ENCODE measurements around the gene DDO. TPM values are rescaled to one million over a fixed set of nuclear protein-coding genes. Genes with fewer than 3 reads are reported as not detected.
"Not testable (repeated sequence)": the region's sequence is repeated elsewhere in the genome, so short reads cannot be mapped to it uniquely, and the experiment has no call there.

Gene DDO, protein sequence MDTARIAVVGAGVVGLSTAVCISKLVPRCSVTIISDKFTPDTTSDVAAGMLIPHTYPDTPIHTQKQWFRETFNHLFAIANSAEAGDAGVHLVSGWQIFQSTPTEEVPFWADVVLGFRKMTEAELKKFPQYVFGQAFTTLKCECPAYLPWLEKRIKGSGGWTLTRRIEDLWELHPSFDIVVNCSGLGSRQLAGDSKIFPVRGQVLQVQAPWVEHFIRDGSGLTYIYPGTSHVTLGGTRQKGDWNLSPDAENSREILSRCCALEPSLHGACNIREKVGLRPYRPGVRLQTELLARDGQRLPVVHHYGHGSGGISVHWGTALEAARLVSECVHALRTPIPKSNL
- polyA plus RNA-seq (ENCODE audit: insufficient read length) = 0.95 TPM

DNA sequence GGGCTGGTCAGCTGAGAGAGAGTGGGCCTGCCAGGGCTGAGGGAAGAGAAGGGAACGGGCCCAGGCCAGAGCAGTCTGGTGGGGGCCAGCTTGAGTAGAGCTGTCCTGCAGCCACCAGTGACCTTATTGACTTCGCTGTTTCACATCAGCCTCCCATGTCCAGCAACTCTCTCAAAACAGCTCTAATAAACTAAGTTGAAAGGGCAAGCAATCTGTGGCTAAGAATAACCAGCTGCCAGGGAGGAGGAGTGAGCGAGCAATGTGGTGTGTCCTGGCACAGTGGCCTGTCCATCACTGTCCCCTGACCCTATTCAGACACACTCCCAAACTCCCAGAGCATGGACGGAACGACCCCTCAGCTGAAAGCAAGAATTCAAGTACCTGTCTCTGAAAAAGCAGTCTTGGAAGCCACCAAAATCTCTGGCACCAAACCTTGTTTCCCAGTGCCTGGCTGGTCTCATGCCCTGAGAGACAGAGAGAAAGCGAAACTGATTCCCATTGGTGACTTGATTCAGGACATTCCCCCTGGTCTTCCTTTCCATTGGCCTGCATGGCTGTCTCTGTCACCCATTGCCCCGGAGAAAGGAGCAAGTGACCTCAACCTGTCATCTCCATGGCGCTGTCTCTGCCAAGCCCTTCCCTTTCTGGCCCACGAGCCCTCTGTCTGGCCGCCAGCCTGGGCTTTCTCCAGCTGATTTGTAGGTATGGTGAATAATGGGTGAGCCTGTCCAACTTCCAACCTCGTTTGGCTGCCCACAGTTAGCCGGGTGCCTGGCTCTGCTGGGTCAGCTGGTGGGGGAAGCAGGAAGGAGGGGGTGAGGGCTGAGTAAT, at the start of gene DDO:
Gene DDO, minus strand, starts transcription at position 490 of the 831 bp plus-strand sequence. CDS start 2,113 bp downstream, outside the sequence.
- DNase-seq (ENCODE audit: low read depth) = no peak

DNA sequence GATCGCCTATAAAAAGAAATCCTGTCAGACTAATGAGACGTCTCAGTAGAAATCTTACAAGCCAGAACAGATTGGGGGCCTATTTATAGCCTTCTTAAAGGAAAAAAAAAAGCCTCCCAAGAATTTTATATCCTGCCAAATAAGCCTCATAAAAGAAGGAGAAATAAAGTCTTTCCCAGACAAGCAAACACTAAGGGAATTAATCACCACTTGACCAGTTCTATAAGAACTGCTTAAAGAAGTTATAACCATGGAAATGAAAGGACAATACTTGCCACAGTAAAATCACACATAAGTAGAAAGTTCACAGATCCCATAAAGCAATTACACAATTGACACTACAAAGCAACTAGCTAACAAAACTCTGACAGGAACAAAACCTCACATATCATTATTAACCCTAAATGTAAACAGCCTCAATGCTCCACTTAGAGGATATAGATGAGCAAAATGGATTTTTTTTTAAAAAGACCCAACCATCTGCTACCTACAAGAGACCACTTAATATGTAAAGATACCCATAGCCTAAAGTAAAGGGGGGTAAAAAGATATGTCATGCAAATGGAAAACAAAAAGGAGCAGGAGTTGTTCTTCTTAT, 47.6 kb upstream of the DDO start:
- DNase-seq (ENCODE audit: low read depth) = no peak

DNA sequence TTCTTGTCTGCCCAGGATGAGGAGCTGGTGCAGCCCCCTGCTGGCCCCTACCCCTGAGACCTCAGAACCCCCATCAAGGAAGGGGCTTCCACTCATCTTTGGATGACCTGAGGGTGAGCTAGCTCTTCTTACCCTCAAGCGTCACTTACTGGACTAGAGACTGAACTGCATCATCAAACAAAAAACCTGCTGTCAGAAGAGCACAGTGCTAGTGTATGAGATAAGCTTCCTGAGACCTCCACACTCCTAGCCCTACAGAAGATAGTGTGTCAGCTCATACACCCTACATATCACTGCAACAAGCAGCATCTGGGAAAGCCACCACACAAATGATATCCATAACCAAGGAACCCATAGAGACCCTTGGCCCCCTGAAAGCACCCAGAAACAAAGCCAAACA, 46.0 kb upstream of the DDO start:
- DNase-seq (ENCODE audit: low read depth) = no peak

DNA sequence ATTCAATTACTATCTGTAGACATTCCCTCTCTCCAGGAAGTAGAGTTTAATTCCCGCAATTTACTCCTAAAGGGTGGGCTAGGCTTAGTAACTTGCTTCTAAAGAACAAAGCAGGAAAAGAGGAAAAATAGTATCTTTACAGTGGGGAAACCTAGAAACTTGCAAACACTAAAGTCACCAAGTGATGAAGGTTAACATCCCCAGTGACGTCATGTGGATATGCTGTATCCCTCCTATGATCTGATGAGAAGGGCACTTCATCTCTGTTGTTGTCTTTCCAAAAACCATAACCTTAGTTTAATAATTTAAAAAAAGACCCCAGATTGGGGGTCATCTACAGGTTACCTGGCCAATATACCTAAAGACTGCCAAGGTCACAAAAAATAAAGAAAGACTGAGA, 43.8 kb upstream of the DDO start:
- DNase-seq (ENCODE audit: low read depth) = no peak

DNA sequence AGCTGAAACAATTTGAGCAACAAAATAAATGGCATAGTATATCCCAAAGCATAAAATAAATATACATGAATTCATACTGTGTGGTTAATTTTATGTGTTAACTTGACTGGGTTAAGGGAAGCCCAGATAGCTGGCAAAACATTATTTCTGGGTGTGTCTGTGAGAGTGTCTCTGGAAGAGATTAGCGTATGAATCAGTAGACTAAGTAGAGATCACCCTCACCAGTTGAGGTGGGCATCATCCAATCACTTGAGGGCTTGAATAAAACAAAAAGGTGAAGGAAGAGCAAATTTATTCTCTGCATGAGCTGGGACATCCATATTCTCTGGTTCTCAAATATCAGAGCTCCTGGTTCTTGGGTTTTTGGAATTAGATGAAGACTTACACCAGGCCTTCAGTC, 43.1 kb upstream of the DDO start:
- DNase-seq (ENCODE audit: low read depth) = no peak

DNA sequence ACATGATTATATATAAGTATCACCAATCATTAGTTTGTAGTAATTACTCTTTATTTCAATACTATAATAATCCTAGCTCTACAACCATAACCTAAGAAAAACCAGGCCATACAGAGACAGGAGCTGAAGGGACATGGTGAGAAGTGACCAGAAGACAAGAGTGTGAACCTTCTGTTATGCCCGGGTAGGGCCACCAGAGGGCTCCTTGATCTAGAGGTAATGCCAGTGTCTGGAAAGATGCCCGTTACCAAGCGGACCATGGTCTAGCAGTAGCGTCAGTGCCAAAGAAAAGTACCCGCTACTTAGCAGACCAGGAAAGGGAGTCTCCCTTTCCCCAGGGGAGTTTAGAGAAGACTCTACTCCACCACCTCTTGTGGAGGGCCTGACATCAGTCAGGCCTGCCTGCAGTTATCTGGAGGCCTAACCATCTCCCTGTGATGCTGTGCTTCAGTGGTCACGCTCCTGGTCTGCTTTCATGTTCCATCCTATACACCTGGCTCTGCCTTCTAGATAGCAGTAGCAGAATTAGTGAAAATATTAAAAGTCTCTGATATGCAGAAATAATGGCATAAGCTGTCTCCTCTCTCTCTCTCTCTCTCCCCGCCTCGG, 42.3 kb upstream of the DDO start:
- DNase-seq (ENCODE audit: low read depth) = not testable (repeated sequence)

DNA sequence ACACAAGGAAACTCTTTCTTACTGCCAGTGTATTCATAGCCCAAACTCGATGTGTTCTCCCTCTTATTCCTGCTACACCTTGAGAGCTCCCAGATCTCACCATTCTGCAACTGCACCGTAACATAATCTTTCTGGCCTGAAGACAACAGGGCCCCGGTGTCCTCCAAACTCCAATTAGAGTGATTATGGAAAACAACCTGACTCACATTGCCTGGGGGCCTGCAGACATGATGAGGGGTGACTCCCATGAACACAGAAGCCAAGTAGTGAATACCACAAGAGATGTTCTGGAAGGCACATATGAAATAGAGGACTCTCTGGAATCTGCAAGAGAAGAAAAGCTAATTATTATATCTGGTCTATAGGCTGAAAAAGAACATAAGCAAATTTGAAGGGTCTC, 41.3 kb upstream of the DDO start:
- DNase-seq (ENCODE audit: low read depth) = no peak

DNA sequence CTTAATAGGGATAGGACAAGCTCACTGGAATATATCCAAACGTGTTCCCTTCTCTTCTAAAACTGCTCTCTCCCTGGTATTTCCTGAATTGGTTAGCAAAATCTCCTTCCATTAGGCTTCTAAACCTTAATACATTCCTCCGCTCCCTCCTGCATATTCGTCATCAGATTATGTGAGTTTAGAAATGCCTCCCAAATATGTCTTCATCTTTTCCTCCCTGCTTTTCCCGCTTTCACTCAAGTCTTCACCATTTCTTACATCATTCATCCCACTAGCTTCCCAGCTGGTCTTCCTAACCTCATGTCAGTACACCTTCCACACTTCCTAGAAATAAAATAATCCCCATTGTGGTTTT, 34.1 kb upstream of the DDO start:
- no peak for DNase-seq (ENCODE audit: low read depth)

DNA sequence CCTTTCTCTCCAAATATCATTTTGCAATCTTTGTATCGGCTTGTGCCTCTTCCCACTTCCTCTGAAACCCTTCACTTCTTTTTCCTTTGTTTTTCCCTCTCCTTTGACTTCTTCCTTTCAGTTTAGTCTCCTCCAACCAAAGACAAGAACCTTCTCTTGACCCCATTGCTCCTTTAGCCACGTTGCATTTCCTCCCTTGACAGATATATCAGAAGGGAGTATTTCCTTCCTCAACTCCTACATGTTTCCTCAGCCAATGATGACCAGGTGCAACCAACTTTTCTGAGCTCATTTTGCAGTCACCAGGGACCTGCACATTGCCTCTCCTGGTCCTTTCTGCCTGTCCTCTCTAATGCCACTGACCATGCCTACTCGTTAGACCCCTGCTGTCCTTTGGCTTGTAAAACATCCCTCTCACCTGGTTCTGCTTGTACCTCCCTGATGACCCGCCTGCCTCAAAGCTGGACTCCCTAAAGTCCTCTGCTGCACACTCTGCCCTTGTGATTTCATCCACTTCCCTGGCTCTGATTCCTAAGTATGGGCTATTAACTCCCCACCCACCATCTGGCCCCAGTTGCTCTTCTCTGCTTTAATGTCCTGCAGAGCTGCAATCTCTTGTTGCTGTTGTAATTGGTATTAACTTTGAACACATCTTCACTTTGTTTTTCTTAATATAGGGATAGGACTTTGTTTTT, 33.6 kb upstream of the DDO start:
- DNase-seq (ENCODE audit: low read depth) = no peak

DNA sequence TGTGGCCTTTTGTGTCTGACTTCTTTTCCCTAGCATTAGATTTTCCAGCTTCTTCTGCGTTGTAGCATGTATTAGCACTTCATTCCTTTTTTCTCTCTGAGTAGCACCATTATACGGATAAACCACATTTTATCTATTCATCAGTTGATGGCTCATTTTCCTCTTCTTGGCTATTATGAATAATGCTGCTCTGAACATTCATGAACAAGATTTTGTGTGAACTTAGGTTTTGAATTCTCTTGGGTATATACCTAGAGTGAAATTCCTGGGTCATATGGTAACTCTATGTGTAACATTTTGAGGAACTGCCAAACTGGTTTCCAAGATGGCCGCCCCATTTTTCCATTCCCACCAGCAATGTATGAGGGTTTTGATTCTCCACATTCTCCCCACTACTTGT, 32.4 kb upstream of the DDO start:
- no peak for DNase-seq (ENCODE audit: low read depth)

DNA sequence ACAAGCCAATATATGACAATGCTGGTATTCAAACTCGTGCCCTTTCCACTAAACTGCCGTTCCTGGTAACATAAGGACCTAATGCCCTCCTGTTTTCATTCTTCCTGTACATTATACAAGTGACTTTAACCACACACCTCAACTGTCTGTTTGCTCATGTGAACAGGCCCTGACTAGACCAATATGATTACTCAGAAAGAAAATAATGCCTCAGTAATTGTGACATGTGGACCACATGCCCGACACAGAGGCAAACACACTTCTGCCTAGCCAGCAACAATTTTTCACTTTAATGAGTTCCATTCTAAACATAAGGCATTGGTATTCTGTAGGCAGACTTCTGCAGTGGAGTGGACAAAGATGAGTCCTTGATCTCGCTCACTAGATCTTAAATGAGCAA, 31.0 kb upstream of the DDO start:
- no peak for DNase-seq (ENCODE audit: low read depth)

DNA sequence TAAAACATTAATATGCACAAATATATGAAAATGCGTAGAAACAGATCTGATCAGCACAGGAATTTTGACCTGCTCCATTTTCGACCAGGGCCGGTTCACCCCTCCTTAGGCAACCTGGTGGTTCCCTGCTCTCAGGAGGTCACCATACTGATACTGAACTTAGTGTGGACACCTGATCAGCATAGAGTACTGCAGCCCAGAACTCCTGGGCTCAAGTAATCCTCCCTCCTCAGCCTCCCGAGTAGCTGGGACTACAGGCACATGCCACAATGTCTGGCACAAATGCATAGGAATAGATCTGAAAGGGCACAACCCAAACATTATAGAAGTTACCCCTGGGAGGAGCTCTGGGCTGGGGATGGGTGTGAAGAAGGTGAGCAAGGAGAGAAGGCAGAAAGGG, 24.7 kb upstream of the DDO start:
- no peak for DNase-seq (ENCODE audit: low read depth)

DNA sequence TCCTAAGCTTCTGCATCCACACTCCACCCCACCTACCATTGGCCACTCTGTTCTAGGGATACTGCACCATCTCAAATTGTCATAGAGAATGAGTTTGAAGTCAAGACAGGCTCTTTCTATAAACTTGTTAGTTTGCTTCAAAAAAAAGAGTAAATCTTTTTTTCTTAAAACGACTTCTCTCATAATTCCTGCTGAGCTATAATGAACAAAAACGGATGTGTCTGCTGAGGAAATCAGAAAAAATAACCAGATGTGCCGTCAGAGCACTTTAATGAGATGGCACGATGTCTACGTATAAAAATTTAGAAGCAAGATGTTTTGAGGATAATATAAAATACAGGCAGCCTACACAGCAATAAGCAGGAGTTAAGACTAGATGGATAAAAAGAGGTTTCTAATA, 24.0 kb upstream of the DDO start:
- DNase-seq (ENCODE audit: low read depth) = no peak

DNA sequence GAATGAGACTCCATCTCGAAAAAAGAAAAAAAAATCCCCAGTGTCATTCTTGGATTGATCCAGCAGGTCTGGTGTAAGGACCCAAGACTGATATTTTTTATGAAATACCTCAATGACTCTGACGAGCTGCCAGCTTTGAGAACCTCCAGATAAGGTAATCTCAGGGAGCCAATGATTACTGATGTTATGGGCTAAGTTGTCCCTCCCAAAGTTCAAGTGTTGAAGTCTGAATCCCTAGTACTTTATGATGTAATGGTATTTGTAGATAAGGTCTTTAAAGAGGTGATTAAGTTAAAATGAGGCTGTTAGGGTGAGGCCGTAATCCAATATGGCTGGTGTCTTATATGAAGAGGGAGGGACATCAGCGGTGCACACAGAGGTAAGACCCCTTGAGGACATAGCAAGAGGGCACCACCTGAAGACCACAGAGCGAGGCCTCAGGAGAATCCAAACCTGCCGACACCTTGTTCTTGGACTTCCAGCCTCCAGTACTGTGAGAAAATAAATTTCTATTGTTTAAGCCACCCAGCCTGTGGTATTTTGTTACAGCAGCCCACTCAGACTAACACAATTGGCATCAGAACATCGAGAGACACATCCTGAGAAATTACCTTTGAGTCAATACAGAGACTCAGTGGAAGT, 19.7 kb upstream of the DDO start:
- no peak for DNase-seq (ENCODE audit: low read depth)

DNA sequence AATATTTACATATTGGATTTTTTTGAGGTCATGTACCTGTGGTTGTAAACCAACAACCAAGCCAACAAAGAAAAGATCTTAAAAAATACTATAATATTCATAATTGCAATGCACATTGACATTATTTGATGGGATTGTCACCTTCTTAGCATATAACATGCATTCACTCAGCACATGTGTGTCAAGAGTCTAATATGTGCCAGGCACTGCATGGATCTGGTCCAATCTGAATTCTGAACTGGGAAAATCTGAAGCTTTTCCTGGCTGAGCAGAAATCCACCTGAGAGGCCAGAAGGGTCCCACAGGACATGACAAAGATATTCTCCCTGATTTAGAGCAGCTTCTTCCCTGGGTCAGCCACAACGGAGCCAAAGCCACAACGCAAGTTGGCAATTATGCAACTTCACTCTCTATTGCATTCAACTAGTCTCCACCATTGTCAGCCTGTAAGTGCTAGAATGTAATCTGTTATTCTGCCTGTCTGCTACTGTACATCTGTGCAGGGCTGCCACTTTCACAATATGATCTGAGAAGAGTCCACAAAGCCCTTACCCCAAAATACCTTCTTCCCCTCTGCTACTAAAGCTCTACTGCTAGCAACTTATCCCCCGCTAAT, 17.0 kb upstream of the DDO start:
- no peak for DNase-seq (ENCODE audit: low read depth)

DNA sequence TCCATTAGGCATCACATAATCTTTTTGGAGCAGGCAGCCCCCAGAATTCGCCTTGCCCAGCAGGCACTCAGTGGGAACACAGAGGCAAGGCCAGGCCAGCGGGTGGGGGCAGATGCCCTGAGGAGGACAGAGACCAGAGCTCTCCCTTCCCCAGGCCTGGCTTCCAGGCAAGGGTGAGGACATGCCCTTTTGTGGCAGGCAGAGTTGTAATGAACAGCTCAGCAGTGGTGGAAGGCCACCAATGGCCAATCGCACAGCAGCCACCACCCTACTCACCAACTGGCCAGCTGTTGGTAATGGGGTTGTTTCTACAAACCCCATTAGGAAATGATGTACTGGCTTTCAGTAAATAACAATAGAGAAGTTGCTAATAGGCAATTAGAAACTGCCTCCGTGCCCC, 15.4 kb upstream of the DDO start:
- no peak for DNase-seq (ENCODE audit: low read depth)

DNA sequence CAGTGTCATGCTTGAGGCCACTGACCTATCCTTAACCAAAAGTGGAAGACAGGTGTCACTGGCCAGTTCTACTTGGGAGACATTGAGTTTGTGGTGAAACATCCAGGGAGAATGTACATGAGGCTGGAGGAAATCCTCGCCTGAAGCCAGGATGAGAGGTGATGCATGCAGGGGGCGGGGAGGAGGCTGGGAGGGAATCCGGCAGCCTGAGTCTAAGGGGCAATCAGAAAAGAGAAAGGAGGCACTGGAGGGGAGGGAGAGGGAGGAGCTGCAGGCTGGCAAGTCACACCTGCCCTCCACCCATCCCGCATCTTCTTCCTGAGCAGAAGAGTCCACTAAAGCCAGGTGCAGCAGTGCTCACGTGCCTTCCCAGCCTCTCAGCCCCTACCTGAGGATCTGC, 14.9 kb upstream of the DDO start:
- no peak for DNase-seq (ENCODE audit: low read depth)

DNA sequence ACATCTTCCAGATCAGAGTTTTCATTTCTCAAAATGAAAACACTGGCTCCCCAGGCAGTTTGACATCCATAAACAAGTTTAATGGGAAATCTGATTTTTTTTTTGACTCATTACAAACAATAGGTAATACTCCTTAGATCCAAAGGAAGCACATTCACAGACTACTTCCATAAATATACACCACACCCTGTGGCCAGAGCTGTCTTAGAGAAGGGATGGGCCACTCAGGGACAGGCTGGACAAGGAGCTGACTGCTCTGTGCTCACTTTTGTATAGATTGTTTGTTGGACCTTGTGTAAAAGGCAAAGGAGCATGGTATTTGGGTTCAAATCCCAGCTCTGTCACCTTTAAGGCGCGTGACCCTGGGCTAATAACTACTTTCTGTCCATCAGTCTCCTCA, 12.8 kb upstream of the DDO start:
- DNase-seq (ENCODE audit: low read depth) = no peak

DNA sequence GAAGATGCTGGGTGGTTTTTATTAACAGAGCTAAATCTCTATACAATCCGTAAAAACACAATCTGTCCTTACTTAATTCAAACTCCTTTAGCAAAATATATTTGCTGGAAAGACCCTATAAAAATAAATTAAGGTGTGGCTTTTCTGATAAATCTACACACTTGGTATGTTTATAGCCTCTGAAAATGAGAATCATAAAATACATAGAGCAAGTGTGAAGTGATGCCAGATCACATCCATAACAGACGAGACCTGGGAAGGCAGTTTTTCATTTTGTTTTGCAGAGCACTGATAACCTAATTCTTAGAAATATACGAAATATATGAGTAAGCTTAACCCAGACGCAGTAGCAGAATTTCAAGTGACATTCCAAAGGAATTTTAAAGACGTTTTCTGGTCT, 10.4 kb upstream of the DDO start:
- no peak for DNase-seq (ENCODE audit: low read depth)

DNA sequence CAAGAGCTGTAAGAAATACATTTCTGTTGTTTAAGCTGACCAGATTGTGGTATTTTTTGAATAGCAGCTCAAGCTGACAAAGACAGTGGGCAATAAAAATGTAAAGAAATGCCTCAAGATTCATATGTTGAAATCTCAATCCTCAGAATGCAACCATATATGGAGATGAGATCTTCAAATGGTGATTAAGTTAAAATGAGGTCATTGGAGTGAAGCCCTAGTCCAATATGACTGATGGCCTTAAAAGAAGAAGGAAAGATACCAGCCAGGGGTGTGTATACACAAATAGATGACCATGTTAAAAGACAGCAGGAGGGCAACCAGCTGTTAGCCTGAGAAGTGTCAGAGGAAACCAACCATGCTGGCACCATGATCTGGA, 7.1 kb upstream of the DDO start:
- no peak for DNase-seq (ENCODE audit: low read depth)

All from forelimb muscle (tissue), 1 donor.